Measurements from ENCODE around the gene SEZ6. TPM values are rescaled to one million over a fixed set of nuclear protein-coding genes. Genes with fewer than 3 reads are reported as not detected.

SEZ6 gene
- total and polyA plus RNA-seq, 2 donors (not counting 1 experiment from before 2014, with no cell fraction given) = not detected

DNA sequence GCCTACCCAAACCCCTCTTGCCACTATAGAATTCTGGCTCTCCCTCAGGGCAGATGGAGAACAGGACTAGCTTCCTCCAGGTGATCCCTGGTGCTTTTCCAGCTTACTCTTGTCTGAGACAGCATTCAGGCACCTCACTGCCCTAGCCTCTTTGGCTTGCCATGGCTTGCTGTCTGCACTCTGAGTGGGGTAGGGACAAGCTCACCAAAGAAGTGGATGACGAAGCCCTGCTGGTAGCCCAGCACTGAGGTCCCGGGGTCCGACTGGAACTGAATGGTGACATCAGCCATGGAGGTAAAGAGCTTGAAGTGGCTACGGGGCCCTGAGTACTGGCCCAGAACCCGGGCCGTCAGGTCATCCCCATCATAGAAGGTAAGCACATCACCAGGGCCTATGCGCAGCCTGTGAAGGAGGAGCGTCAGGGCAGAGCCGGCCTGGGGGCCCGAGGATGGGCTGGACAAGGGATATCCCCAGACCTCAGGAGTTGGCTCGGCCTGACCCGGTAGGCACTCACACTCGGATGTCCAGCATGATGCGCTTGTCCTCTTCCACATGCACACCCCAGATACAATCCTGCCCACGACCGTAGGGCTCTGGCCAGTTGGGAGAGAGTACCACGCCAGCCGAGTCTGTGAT lies 46.9 kb downstream of the SEZ6 start:
- no peak for TF ChIP-seq EZH2 (IDR thresholded peaks at IDR 0.05; ENCODE audit: borderline replicate concordance, insufficient read depth, low read depth, low read length, poor library complexity, severe bottlenecking)
- TF ChIP-seq, protein P1, sequence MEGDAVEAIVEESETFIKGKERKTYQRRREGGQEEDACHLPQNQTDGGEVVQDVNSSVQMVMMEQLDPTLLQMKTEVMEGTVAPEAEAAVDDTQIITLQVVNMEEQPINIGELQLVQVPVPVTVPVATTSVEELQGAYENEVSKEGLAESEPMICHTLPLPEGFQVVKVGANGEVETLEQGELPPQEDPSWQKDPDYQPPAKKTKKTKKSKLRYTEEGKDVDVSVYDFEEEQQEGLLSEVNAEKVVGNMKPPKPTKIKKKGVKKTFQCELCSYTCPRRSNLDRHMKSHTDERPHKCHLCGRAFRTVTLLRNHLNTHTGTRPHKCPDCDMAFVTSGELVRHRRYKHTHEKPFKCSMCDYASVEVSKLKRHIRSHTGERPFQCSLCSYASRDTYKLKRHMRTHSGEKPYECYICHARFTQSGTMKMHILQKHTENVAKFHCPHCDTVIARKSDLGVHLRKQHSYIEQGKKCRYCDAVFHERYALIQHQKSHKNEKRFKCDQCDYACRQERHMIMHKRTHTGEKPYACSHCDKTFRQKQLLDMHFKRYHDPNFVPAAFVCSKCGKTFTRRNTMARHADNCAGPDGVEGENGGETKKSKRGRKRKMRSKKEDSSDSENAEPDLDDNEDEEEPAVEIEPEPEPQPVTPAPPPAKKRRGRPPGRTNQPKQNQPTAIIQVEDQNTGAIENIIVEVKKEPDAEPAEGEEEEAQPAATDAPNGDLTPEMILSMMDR (IDR thresholded peaks at IDR 0.05) = no peak
- no peak for DNase-seq
- CTCF ChIA-PET = interaction anchor here (0.6 to 3.9 kb wide), 2 partner anchors 137 to 157 kb away, joined by 6 to 14 read pairs; no protein-coding TSS in a partner anchor
- Mint-ChIP-seq H3K9me3 (ENCODE audit: insufficient read depth) (no peaks in the 10 kb centered on the region), H3K4me3 (no peak overlapping the region), H3K27ac (no peak overlapping the region), H3K27me3 (peaks cover 9% of the 10 kb centered on the region), H3K4me1 (no peaks in the 10 kb centered on the region)
- ATAC-seq (ENCODE audit: low read depth) = no peak
- H3K27ac ChIP-seq (ENCODE audit: low read length in 2 of 2) = no peak overlapping the region
- H3K9me3 ChIP-seq (ENCODE audit: control extremely low read depth in 1 of 3, control insufficient read depth in 2 of 3, insufficient read depth in 1 of 3, low read length in 2 of 3) = no peaks in the 10 kb centered on the region
- H3K4me3 ChIP-seq (ENCODE audit: control extremely low read depth in 1 of 5, extremely low read depth in 1 of 5, insufficient read depth in 1 of 5, low read depth in 2 of 5, low read length in 4 of 5) = no peak overlapping the region
- H3K4me1 ChIP-seq (ENCODE audit: control insufficient read depth in 2 of 2, insufficient read depth in 2 of 2, low read length in 2 of 2) = no peaks in the 10 kb centered on the region
- H4K20me1 ChIP-seq (ENCODE audit: control insufficient read depth, insufficient read depth, low read length, poor library complexity, severe bottlenecking) = no peaks in the 10 kb centered on the region
- H3K27me3 ChIP-seq (replicated peaks in 1 of 4; ENCODE audit: control extremely low read depth in 1 of 4, control insufficient read depth in 3 of 4, insufficient read depth in 4 of 4, low read length in 3 of 4) = peaks cover 0 to 7% (median 2%) of the 10 kb centered on the region in 4 experiments
- no peak overlapping the region for H3K4me2 ChIP-seq (replicated peaks; ENCODE audit: low read depth, low read length, poor library complexity, severe bottlenecking)
- peaks cover 11% of the 10 kb centered on the region for H3K79me2 ChIP-seq (ENCODE audit: control insufficient read depth, insufficient read depth, low read length)
- WGBS (ENCODE audit: insufficient coverage) = 94% methylated on average over 18 of the region's 18 CpGs
- H3K9ac ChIP-seq (ENCODE audit: low read length) = no peak overlapping the region
- H2AFZ ChIP-seq (ENCODE audit: insufficient read depth, low read depth, low read length, poor library complexity, severe bottlenecking) = no peak overlapping the region
- POLR2A ChIA-PET = interaction anchor here (0.7 kb wide), 1 partner anchor 110 kb away, joined by 3 read pairs; no protein-coding TSS in a partner anchor
- intact Hi-C loops (cut with micrococcal nuclease) = loop anchor here (10.0 kb wide), 1 partner anchor 606 kb away; the partner anchor contains the start of genes ABHD15 and TP53I13
- no peaks in the 10 kb centered on the region for H3K36me3 ChIP-seq (replicated peaks in 1 of 2; ENCODE audit: control extremely low read depth in 1 of 2, control insufficient read depth in 1 of 2, extremely low read depth in 1 of 2, insufficient read depth in 2 of 2, low read length in 1 of 2)

DNA sequence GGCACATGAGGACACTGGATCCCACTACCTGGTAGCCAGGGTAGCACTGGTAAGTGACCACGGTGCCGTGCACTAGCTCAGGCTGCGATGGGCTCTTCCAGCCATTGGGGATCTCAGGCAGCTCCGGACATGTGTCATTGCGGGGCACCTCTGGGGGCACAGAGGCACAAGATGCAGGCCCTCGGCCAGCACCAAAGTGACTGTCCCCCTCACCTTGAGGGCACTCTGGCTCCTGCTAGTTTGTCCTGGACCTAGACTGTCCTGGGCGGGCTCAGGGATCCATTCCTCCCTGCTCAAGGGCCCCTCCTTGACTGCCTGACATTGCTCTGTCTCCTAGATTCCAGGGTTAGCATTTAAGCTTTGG lies 47.9 kb downstream of the SEZ6 start:
- no peaks in the 10 kb centered on the region for H3K27me3 ChIP-seq (replicated peaks in 1 of 4; ENCODE audit: control extremely low read depth in 1 of 4, control insufficient read depth in 3 of 4, insufficient read depth in 4 of 4, low read length in 3 of 4)
- DNase-seq = no peak
- H4K20me1 ChIP-seq (ENCODE audit: control insufficient read depth, insufficient read depth, low read length, poor library complexity, severe bottlenecking) = no peaks in the 10 kb centered on the region
- no peak overlapping the region for H3K27ac ChIP-seq (ENCODE audit: low read length in 2 of 2)
- WGBS (ENCODE audit: insufficient coverage) = 96% methylated on average over 7 of the region's 7 CpGs
- CTCF ChIA-PET = interaction anchor here (1.3 to 3.9 kb wide), 3 partner anchors 8 to 194 kb away, joined by 3 to 14 read pairs (median 10); no protein-coding TSS in a partner anchor
- intact Hi-C loops (cut with micrococcal nuclease) = loop anchor here (10.0 kb wide), 1 partner anchor 607 kb away; the partner anchor contains the start of genes ABHD15 and TP53I13
- TF ChIP-seq, protein P1 (IDR thresholded peaks at IDR 0.05) = no peak
- TF ChIP-seq EZH2 (IDR thresholded peaks at IDR 0.05; ENCODE audit: borderline replicate concordance, insufficient read depth, low read depth, low read length, poor library complexity, severe bottlenecking) = no peak
- Mint-ChIP-seq H3K4me1 (no peaks in the 10 kb centered on the region), H3K27me3 (peaks cover under 1% of the 10 kb centered on the region), H3K27ac (no peak overlapping the region), H3K4me3 (no peak overlapping the region), H3K9me3 (ENCODE audit: insufficient read depth) (no peaks in the 10 kb centered on the region)
- H3K4me2 ChIP-seq (replicated peaks; ENCODE audit: low read depth, low read length, poor library complexity, severe bottlenecking) = no peak overlapping the region
- peaks cover 11% of the 10 kb centered on the region for H3K79me2 ChIP-seq (ENCODE audit: control insufficient read depth, insufficient read depth, low read length)
- no peak overlapping the region for H2AFZ ChIP-seq (ENCODE audit: insufficient read depth, low read depth, low read length, poor library complexity, severe bottlenecking)
- no peak for ATAC-seq (ENCODE audit: low read depth)
- no peaks in the 10 kb centered on the region for H3K36me3 ChIP-seq (replicated peaks in 1 of 2; ENCODE audit: control extremely low read depth in 1 of 2, control insufficient read depth in 1 of 2, extremely low read depth in 1 of 2, insufficient read depth in 2 of 2, low read length in 1 of 2)
- no peaks in the 10 kb centered on the region for H3K9me3 ChIP-seq (ENCODE audit: control extremely low read depth in 1 of 3, control insufficient read depth in 2 of 3, insufficient read depth in 1 of 3, low read length in 2 of 3)
- POLR2A ChIA-PET = interaction anchor here (0.7 kb wide), 1 partner anchor 109 kb away, joined by 3 read pairs; no protein-coding TSS in a partner anchor
- H3K4me1 ChIP-seq (ENCODE audit: control insufficient read depth in 2 of 2, insufficient read depth in 2 of 2, low read length in 2 of 2) = peaks cover 3 to 7% of the 10 kb centered on the region in 2 donors
- H3K4me3 ChIP-seq (ENCODE audit: control extremely low read depth in 1 of 5, extremely low read depth in 1 of 5, insufficient read depth in 1 of 5, low read depth in 2 of 5, low read length in 4 of 5) = no peak overlapping the region
- no peak overlapping the region for H3K9ac ChIP-seq (ENCODE audit: low read length)
